ENCODE results near the gene TMSB10.

DNA sequence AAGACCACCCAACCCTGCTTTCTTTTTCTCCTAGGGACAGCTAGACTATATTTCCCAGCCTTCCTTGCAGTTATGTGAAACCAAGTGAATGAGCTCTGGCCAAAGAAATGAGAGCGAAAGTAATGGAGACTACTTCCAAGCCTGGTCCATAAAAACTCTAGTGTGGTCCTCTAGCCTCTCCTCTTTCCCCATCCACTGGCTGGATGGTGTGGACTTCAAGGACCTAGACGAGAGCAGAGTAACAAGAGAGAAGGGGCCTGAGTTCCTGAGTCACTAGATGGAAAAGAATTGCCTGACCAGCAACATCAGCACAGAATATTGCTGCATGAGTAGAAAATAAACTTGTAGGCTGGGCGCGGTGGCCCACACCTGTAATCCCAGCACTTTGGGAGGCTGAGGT, 2.9 kb upstream of the TMSB10 start:
- TF ChIP-seq EZH2 (IDR thresholded peaks at IDR 0.05; ENCODE audit: borderline replicate concordance, insufficient read depth, low read depth, low read length, poor library complexity, severe bottlenecking) (no peak), CTCF (IDR thresholded peaks at IDR 0.05) (no peak)

All from B cell (primary cell).